GM18867 (cell line): ENCODE data around the gene EMD.
A peak's percentile ranks its signal among the peaks of the same experiment; 100 is the strongest.
"Not testable (repeated sequence)": the region's sequence is repeated elsewhere in the genome, so short reads cannot be mapped to it uniquely, and the experiment has no call there.

Experiments used
- ATAC-seq: cut with Tn5 transposase; IDR thresholded peaks from one replicate; pipeline ENCODE4 v1.9.1; 2021; ENCODE audit warnings: mild to moderate bottlenecking, moderate library complexity; ENCODE audit not compliant: unreplicated experiment

Gene EMD

GRCh38 chrX:154371017-154371788 lies 7.9 kb upstream of the EMD start:
- peak; percentile 64 for ATAC-seq

- no peak for ATAC-seq
Observed at GRCh38 chrX:154371789-154372300, 7.2 kb upstream of the EMD start.

- ATAC-seq = no peak
Observed at GRCh38 chrX:154372612-154373022, 6.5 kb upstream of the EMD start.

- ATAC-seq = no peak
Observed at GRCh38 chrX:154373340-154374306, 5.5 kb upstream of the EMD start.

- ATAC-seq = no peak
Observed at GRCh38 chrX:154374313-154375155, 4.6 kb upstream of the EMD start, which contains the start of gene FLNA. Gene FLNA (minus strand): TSS chrX:154374634. CDS start chrX:154371245, 3,389 bp downstream.

- no peak for ATAC-seq
Observed at GRCh38 chrX:154375156-154375504, 4.0 kb upstream of the EMD start.

GRCh38 chrX:154376774-154377173 lies 2.3 kb upstream of the EMD start:
- ATAC-seq = no peak

GRCh38 chrX:154378059-154378798 lies 866 bp upstream of the EMD start:
- ATAC-seq = peak; percentile 2

- no peak for ATAC-seq
Observed at GRCh38 chrX:154379569-154379951, 465 bp downstream of the EMD start.

- no peak for ATAC-seq
Observed at GRCh38 chrX:154380153-154380552, 1.1 kb downstream of the EMD start.

GRCh38 chrX:154380787-154381186 lies 1.7 kb downstream of the EMD start:
- no peak for ATAC-seq

- ATAC-seq = no peak
Observed at GRCh38 chrX:154381271-154381670, 2.2 kb downstream of the EMD start.

- ATAC-seq = no peak
Observed at GRCh38 chrX:154382483-154383069, 3.5 kb downstream of the EMD start.

- no peak for ATAC-seq
Observed at GRCh38 chrX:154383359-154384283, 4.5 kb downstream of the EMD start.

- no peak for ATAC-seq
Observed at GRCh38 chrX:154384284-154384892, 5.3 kb downstream of the EMD start.

GRCh38 chrX:154388094-154388493 lies 9.0 kb downstream of the EMD start:
- ATAC-seq = peak; percentile 30

GRCh38 chrX:154388649-154389048 lies 9.6 kb downstream of the EMD start:
- ATAC-seq = not testable (repeated sequence)
